RKO (cell line): Measurements from ENCODE around the gene NEUROD4.

ENCODE experiments used
- DNase-seq: peaks from one replicate; pipeline ENCODE4 v3.0.0-alpha.2; 2016; ENCODE audit warnings: low spot score

Gene NEUROD4

DNA sequence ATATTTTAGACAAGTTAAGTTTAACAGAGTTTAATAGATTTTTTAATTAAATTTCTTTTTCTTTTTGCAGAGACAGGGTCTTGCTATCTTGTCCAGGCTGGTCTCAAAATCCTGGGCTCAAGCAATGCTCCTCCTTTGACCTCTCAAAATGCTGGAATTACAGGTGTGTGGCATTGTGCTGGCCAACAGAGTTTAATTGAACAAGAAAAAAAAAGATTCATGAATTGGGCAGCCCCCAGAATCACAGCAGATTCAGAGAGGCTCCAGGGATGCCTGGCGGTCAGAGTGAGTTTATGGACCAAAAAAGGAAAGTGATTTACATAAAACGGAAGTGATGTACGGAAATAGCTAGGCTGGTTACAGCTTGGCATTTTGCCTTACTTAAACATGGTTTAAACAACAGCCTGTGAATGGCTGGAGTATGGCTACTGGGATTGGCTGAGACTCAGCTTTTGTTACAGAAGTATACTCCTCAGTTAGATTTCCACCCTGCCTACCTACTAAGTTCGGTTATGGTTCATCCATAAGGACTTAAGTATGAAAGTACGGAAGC is 20.7 kb upstream of the NEUROD4 start:
- DNase-seq, result peak; percentile 19

GRCh38 chr12:55001198-55001868 is 18.4 kb upstream of the NEUROD4 start:
- DNase-seq, result no peak

GRCh38 chr12:55002355-55002754 is 17.4 kb upstream of the NEUROD4 start:
- DNase-seq, result no peak

DNA sequence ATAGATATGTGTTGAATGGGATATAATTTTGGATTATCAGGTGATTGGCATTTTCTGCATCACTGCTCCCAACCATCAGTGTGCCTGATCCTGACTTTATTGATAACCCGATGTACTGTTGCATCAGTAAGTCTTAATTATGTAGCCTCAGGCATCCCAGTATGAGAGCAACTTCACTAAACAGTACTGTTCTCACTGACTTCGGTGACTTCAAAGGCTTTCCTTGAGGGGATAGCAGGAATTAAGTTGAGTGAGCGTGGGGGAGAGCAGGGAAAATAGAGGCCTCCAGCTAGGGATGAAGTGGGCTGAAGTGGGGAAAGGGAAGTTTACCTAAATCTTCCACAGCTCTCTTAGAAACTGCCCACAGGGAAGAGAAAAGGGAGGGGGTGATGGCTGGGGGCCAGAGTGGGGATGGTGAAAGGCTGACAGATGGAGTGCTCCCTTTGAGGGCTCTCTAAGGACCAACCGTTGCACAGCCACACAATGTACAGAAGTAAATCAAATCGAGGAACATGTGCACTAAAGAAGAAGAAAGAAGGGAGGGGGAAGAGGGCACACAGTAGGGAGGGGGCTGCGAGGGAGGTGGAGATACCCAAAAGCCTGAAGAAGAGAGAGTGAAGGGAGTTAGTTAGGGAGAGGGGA is 10.7 kb upstream of the NEUROD4 start:
- DNase-seq, result no peak

GRCh38 chr12:55017416-55017925 is 2.3 kb upstream of the NEUROD4 start:
- no peak for DNase-seq

GRCh38 chr12:55024575-55024974 is 4.8 kb downstream of the NEUROD4 start:
- DNase-seq, result no peak

- DNase-seq, result no peak
Measured at GRCh38 chr12:55025508-55025907, 5.7 kb downstream of the NEUROD4 start.

- DNase-seq, result no peak
Measured at GRCh38 chr12:55034218-55034617, 14.4 kb downstream of the NEUROD4 start.

DNA sequence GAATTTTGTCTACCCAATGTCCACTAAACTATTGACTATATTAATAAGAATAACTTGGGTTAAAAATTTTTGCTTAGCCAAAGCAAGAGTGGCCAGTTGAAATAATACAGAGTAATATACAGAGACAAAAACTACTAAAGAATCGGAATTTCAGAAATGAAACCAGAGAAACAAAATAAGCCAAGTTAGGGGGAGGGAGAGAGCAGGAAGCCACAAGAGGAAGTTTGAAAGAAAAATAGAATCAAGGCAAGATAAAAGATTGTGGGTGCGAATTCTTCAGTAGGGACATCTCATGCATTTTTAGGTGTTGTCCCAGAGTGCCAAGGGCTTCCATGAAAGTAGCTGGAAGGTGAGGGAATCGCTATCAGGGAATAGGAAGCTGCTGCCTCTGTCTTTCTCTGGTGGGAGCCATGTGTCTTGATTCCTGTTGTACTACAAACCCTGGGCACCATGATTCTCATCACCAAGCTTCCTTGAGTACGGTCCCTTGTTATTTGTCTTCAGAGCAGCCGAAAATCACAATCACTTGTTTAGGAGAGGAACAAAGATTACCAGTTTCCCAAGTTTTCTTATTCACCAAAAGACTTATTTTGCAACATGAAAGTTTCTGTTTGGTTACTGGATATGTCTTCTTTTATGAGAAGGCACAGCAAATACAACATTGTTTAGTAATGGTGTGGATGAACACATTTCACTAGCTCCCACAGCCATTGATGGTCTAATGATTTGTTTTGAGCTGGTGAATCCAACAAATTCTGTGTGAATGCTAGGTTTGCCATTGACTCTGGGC is 16.7 kb downstream of the NEUROD4 start:
- DNase-seq, result no peak

- DNase-seq, result no peak
Measured at GRCh38 chr12:55037351-55037987, 17.7 kb downstream of the NEUROD4 start.

DNA sequence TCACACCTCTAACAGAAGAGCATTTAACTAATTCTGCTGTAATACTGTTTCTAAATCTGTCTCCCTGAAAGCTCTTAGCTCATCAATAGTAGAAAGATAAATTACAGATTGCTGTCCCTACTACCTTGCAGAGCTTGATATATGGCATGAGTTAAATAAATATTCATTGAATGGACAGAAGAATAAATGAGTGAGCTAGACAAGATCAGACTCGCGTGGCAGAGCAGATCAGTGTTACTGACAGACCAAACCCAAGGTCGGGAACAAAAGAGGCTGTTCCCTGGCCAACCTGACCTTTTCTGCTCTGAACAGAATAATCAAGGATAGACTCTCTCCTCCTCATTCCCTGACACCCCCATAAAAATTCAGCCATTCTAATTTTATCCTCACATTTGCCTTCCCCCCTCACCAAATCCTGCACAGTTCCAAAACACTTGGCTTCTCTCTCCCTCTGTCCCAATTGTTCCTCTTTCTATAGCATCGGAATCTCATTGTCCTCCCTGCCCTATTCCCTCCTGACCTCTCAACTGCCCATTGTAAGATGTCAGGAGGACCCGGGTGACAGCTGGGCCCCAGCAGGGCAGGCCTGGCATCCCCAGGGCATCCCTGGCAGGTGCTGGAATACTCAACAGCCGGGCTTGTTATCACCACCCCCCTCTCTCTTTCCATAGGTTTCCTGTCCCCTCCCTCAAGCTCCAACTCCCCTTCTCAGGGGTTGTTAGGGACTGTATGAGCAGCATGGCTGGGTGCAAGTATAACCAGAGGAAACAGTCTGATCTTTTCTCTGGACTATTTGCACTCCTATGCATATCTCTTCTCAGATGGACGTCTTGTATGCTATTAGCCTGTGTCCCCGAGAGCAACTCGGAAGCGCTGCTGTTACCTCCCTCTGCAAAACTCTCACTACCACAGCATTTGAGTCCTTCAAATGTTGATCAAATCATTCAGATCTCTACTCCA is 19.9 kb downstream of the NEUROD4 start:
- no peak for DNase-seq

- no peak for DNase-seq
Measured at GRCh38 chr12:55041345-55042055, 21.7 kb downstream of the NEUROD4 start.

- DNase-seq, result no peak
Measured at GRCh38 chr12:55043542-55043941, 23.8 kb downstream of the NEUROD4 start.

DNA sequence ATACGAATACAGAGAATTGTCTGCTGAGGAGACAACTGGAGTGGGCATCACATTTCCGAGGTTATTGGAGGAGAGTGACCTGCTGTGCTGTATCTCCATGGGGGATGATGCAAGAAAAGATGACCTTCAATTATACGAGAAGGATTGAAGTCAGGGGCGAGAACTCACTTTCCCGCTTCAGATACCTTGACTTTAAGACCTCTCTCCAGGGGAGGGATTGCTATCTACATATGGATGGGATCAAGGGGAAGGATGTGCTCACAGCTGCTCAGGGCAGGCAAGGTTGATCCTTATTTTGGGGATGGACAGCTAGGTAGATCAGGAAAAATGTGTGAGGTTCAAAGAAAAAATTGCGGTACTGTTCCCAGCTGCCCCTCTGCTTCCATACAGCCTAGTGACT is 24.4 kb downstream of the NEUROD4 start:
- no peak for DNase-seq

DNA sequence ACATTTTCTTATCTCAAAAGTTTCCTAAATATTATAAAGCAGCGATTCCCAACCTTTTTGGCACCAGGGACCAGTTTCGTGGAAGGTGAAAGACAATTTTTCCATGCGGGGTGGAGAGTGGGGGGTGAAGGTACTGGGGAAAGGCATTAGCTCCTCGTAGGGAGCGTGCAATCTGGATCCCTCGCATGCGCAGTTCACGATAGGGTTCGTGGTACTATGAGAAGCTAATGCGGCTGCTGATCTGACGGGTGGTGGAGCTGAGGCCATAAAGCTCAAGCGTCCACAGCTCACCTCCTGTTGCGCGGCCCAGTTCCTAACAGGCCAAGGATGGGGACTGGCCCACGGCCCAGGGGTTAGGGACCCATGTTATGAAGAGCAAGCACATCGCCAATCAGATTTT is 29.9 kb downstream of the NEUROD4 start:
- DNase-seq, result no peak

DNA sequence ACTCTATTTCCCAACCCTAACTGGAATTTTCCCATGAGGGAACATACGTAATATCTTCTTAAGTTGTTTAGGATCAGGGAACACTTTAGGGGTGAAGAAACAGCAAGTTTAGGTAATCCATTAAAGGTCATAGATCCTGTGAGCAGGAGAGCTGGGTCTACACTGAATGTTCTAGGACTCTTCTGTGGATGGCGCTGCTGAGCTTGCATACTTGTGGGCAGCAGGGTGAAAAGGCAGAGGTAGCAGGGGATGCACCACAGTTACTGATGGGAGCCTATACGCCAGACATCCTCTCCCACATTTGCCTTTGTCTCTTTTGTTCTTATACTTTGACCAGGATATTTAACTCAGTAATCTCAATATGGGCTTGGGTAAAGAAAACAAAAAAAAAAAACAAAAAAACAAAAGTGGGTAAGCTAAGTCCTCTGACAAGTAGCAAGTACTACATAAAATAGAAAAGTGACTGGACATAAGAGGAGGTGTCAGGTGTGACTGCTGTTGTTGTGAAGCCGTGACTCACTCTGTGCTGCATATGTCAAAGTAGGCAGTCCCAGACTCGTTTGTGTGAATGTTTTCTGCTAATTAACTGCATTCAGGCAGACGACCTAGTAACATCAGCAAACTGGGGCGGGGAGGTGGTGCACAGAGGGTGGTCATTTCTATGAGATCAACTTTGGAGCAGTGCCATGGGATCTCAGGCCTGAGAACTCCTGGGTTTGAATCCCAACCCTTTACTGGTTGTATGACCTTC is 31.6 kb downstream of the NEUROD4 start:
- no peak for DNase-seq

DNA sequence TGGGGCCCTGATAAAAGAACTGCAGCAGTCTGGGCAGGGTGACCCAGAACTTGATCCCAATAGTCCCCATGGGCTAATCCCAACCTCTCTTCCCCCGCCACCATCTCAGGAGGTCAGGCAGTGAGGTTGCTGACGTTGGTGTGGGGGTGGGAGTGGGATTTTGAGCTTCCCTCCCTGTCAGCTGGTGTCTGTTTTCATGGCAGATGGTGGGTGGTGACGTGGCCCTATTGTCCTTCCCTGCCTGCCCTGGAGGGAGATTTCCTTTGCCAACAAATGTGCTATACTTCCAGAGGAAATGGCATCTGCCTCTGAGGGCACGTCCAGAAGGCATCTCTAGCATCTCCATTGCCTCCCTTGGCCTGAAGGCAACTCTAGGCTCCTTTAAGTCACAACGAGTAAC is 37.7 kb downstream of the NEUROD4 start:
- no peak for DNase-seq

DNA sequence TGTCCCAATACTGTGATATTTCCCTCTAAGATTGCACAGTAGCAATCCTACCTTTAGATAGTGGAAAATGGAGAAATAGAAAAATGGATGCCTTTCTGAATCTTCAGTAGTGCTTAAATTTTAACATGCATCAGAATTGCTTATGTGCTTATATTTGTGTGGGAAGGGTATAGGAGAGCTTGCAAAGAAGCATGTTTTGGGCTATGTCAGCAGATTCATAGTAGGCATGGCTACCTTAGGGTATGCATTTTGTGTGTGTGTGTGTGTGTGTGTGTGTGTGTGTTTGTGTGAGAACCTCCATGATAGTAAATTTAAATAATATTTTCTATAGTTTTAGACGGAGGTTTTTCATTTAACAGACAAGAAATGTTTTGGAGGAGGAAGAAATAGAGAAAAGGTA is 38.3 kb downstream of the NEUROD4 start:
- DNase-seq, result no peak

- DNase-seq, result no peak
Measured at GRCh38 chr12:55058776-55059175, 39.0 kb downstream of the NEUROD4 start.

- no peak for DNase-seq
Measured at GRCh38 chr12:55060470-55060869, 40.7 kb downstream of the NEUROD4 start.
